ENCODE data around the gene TRIOBP.

TRIOBP gene

GRCh38 chr22:37697538-37697835 is 639 bp downstream of the TRIOBP start:
- Mint-ChIP-seq H3K27ac (no peak overlapping the region), H3K4me3 (peak overlapping the region; percentile 89), H3K9me3 (no peaks in the 10 kb centered on the region), H3K36me3 (ENCODE audit: low read depth) (peaks cover 21% of the 10 kb centered on the region), H3K4me1 (peaks cover 35% of the 10 kb centered on the region), H3K27me3 (ENCODE audit: low read depth, poor library complexity) (peaks cover 5% of the 10 kb centered on the region)
- DNase-seq: no peak
- TF ChIP-seq, protein P1, sequence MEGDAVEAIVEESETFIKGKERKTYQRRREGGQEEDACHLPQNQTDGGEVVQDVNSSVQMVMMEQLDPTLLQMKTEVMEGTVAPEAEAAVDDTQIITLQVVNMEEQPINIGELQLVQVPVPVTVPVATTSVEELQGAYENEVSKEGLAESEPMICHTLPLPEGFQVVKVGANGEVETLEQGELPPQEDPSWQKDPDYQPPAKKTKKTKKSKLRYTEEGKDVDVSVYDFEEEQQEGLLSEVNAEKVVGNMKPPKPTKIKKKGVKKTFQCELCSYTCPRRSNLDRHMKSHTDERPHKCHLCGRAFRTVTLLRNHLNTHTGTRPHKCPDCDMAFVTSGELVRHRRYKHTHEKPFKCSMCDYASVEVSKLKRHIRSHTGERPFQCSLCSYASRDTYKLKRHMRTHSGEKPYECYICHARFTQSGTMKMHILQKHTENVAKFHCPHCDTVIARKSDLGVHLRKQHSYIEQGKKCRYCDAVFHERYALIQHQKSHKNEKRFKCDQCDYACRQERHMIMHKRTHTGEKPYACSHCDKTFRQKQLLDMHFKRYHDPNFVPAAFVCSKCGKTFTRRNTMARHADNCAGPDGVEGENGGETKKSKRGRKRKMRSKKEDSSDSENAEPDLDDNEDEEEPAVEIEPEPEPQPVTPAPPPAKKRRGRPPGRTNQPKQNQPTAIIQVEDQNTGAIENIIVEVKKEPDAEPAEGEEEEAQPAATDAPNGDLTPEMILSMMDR (IDR thresholded peaks at IDR 0.05): peak; percentile 5

GRCh38 chr22:37701141-37701786 is 4.4 kb downstream of the TRIOBP start:
- no peak for DNase-seq
- no peaks in the 10 kb centered on the region for H3K9me3 Mint-ChIP-seq
- H3K4me3 Mint-ChIP-seq: no peak overlapping the region
- TF ChIP-seq, protein P1 (IDR thresholded peaks at IDR 0.05): no peak
- peaks cover 48% of the 10 kb centered on the region for H3K36me3 Mint-ChIP-seq (ENCODE audit: low read depth)
- H3K4me1 Mint-ChIP-seq: peaks cover 25% of the 10 kb centered on the region
- H3K27ac Mint-ChIP-seq: no peak overlapping the region
- H3K27me3 Mint-ChIP-seq (ENCODE audit: low read depth, poor library complexity): peaks cover 3% of the 10 kb centered on the region

DNA sequence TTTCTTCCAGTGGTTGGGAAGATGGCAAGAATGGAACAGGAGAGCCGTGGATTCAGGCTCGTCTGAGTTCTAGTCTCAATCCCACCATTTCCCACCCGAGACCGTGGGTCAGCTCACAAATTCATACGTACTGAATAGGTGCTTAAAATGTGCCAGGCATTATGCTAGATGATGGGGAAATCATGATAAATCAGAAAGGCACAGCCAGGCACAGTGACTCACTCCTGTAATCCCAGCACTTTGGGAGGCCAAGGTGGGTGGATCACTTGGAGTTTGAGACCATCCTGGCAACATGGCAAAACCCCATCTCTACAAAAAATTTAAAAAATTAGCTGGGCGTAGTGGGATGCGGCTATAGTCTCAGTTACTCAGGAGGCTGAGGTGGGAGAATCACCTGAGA is 7.1 kb downstream of the TRIOBP start:
- no peaks in the 10 kb centered on the region for H3K27me3 Mint-ChIP-seq (ENCODE audit: low read depth, poor library complexity)
- no peaks in the 10 kb centered on the region for H3K9me3 Mint-ChIP-seq
- no peak overlapping the region for H3K27ac Mint-ChIP-seq

DNA sequence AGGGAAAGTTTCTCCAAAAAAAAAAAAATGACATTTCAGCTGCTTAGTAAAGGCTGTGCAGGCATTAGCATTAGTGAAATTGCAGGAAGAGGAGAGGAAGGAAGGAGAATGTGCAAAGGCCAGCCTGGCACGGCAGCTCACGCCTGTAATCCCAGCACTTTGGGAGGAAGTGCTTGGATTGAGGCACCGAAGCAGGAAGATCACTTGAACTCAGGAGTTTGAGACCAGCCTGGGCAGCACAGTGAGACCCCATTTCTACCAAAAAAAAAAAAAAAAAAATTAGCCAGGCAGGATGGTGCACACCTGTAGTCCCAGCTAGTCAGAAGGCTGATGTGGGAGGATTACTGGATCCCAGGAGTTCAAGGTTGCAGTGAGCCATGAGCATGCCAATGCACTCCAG is 7.8 kb downstream of the TRIOBP start:
- no peak overlapping the region for H3K4me3 Mint-ChIP-seq
- peaks cover 1% of the 10 kb centered on the region for H3K4me1 Mint-ChIP-seq
- no peaks in the 10 kb centered on the region for H3K9me3 Mint-ChIP-seq
- TF ChIP-seq, protein P1 (IDR thresholded peaks at IDR 0.05): no peak
- no peaks in the 10 kb centered on the region for H3K27me3 Mint-ChIP-seq (ENCODE audit: low read depth, poor library complexity)
- H3K36me3 Mint-ChIP-seq (ENCODE audit: low read depth): peaks cover 65% of the 10 kb centered on the region
- no peak for DNase-seq
- no peak overlapping the region for H3K27ac Mint-ChIP-seq

More for the DNA sequence above, 7.1 kb downstream of the TRIOBP start:
- Mint-ChIP-seq H3K4me1 (peaks cover 5% of the 10 kb centered on the region), H3K4me3 (no peak overlapping the region), H3K36me3 (ENCODE audit: low read depth) (peaks cover 64% of the 10 kb centered on the region)
- TF ChIP-seq, protein P1 (IDR thresholded peaks at IDR 0.05): no peak
- no peak for DNase-seq

DNA sequence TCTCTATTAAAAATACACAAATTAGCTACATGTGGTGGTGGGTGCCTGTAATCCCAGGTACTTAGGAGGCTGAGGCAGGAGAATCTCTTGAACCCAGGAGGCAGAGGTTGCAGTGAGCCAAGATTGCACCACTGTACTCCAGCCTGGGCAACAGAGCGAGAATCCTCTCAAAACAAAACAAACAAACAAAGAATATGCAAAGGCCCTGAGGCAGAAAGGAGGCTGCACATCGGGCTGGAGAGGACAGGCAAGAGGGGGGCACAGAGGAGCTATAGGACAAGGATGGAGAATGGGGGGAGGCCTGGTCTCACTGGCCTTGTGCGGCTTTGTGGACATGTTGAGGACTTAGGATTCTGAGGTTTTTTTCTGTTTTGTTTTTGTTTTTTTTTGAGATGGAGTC is 8.4 kb downstream of the TRIOBP start:
- Mint-ChIP-seq H3K9me3 (no peaks in the 10 kb centered on the region), H3K27ac (no peak overlapping the region), H3K27me3 (ENCODE audit: low read depth, poor library complexity) (no peaks in the 10 kb centered on the region), H3K4me3 (no peak overlapping the region), H3K36me3 (ENCODE audit: low read depth) (peaks cover 70% of the 10 kb centered on the region), H3K4me1 (peaks cover 5% of the 10 kb centered on the region)
- TF ChIP-seq, protein P1 (IDR thresholded peaks at IDR 0.05): no peak
- no peak for DNase-seq

All from nephron progenitor cell (in vitro differentiated cells).